C1 segment of cervical spinal cord (tissue), 14 donors: Measurements from ENCODE around the gene ACTL8.
A peak's percentile ranks its signal among the peaks of the same experiment; 100 is the strongest.

ENCODE experiments used
- DNase-seq, 14 donors: peaks; one replicate each; lab custom pipeline; 2025; lab: John Stamatoyannopoulos, UW

The ACTL8 gene

DNA sequence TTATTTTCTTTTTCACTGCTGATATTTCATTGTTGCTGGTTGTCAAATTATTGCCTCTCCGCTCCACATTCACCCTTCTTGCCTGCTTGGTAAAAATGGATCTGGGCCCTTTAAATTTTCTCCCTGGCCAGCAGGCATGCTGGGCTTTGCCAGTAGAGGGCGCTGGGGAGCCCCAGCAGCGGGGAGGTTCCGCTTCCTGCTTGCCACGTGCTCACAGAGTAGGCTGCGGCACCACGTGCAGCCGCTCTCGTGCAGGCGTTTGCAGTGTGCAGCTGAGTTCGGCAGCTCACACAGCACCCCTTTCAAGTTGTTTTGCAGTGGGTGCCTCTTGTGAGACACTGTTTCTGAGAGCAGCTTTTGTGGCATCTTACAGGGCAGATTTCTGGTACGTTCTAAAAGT lies at the start of gene ACTL8:
ACTL8 (plus strand) TSS at position 214 of the 400 bp plus-strand sequence. CDS start 67,676 bp downstream, outside the sequence.
- DNase-seq, result no peak

DNA sequence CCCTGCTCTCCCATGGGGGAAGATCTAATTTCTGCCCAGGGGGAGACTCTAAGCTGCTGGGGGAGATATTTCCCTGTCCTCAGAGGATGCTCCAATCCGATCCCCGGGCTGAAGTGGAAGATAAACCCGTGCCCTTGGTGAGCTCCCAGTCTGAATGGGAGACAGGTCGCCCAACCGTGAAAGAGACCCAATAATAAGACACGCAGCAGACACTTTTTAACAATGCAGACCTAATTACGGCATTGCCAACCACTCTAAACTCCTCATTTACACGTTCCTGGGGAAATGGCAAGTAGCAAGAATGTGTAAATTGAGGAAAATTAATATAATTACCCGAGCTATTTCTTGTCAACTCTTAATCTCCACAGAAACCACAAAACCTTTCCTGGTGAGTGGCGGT lies 48.7 kb upstream of the ACTL8 start:
- DNase-seq, result no peak

DNA sequence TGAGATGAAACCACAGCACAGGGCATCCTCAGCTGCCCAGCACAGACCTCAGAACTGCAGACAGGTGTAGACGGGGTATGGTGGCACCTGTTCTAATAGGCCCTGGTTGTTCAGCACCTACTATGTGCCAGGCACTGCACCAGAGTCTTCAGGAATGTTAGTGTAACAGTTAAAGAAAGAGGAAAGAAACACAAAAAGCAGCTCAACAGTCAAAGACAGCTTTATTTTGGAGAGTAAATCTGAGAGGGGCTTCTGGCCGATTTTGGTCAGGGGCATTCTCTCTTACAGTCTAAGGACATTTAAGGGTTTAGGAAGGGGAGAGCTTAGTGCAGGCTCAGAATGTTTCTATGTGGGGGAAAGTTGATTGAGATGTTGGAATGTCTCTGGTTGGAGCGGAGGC lies 45.2 kb upstream of the ACTL8 start:
- DNase-seq, result no peak

GRCh38 chr1:17710889-17711576 lies 44.1 kb upstream of the ACTL8 start:
- no peak for DNase-seq

- no peak for DNase-seq
These were observed 43.6 kb upstream of the ACTL8 start for GRCh38 chr1:17711577-17711910.

DNA sequence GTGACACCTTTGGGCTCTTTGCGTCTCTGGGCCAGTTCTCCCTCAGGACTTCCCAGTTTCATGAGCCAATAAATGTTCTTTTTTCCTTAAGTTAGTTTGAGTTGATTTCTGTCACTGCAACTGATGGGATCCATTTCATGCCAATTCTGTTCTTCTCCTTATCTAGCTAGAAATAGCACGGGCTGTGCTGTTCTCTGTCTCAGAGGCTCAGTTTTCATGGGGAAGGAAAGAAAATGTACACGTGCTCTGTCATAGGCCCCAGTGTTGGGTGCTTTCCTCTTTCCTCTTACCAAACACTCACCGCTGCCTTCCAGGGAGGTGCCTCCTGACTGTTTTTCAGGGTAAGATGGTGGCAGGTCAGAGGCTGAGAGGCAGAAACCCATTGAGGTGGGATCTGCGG lies 43.2 kb upstream of the ACTL8 start:
- peak in 1 of 14 donors; percentile 14 for DNase-seq

- DNase-seq, result no peak
These were observed 41.1 kb upstream of the ACTL8 start for GRCh38 chr1:17713993-17714392.

GRCh38 chr1:17717594-17718535 lies 37.3 kb upstream of the ACTL8 start:
- DNase-seq, result no peak

DNA sequence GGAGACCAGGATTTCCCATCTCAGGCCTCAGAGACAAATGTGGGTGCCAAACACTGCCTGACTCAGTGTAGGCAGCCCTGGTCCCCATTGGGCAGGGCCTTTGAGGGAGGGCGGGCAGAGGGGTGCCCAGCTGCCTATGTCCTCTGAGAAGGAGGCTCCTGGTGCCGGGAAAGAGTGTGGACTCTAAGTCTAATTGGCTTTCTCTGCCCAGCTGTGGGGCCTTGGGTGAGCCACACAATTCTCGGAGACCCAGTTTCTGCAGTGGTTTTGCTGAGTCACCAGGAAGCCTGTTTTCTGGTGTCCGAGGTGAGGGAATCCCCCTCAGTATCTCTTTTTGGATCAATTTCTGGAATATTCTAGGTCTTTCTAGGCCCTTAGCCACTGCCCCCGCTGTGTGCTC lies 35.3 kb upstream of the ACTL8 start:
- no peak for DNase-seq

GRCh38 chr1:17721444-17721843 lies 33.7 kb upstream of the ACTL8 start:
- no peak for DNase-seq

DNA sequence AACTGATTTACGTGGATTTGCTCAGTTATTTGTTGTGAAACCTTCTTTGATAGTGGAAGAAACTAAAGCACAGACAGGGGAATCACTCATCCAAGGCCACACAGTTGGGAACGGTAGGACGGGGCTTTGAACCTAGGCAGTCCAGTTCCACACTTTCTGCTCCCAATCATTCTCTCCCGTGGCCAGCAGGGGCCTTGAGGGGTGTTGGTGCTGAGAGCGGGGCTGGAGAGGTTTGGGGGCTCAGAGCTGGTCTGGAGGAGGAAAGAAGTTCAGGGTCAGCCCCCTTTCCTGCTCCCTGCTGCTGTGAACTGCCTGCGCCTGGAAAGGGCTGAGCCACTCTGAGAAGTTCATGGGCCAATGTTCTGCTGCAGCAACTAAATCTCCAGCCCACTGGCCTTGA lies 31.4 kb upstream of the ACTL8 start:
- no peak for DNase-seq

DNA sequence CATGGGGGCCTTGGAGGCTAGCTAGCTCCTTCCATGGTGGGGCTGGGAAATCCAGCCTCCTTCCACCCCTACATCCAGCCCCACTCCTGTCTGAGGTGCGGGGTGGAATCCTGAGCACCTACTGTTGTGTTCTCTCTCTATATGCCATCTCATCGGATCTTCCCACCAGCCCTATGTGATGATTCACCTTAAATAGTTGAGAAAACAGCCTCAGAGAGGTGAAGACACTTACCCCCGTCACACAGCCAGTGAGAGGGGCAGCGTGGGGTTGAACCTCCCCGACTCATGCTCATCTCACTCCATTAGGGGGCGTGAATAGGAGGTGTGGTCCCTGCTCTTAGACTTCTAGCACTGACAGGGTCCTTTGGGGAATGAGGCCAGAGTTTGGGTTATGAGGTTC lies 31.0 kb upstream of the ACTL8 start:
- DNase-seq, result no peak

DNA sequence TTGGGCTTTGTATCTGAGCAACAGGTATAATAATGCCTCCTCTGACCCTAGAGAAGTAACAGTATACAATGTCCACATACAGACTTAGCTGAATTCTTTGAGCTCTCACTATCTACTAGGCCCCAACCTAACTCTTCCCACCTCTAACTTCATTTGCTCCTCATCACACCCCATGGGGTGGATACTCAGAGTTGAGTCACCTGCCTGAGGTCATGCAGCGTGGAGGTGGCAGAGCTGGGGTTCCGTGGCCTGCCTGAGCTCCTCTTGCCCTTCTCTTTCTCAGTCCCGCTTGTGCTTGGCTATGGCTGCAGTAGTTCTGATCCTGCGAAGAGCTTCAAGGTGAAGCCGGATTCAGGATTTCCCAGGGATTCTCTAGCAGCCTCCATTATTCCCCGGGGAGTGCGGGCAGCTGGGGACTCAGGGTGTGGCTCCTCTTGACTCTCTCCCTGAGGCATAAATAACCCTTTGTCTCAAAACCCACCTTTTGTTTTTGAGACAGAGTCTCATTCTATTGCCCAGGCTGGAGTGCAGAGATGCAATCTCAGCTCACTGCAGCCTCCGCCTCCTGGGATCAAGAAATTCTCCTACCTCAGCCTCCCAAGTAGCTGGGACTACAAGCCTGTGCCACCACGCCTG lies 29.9 kb upstream of the ACTL8 start:
- no peak for DNase-seq

DNA sequence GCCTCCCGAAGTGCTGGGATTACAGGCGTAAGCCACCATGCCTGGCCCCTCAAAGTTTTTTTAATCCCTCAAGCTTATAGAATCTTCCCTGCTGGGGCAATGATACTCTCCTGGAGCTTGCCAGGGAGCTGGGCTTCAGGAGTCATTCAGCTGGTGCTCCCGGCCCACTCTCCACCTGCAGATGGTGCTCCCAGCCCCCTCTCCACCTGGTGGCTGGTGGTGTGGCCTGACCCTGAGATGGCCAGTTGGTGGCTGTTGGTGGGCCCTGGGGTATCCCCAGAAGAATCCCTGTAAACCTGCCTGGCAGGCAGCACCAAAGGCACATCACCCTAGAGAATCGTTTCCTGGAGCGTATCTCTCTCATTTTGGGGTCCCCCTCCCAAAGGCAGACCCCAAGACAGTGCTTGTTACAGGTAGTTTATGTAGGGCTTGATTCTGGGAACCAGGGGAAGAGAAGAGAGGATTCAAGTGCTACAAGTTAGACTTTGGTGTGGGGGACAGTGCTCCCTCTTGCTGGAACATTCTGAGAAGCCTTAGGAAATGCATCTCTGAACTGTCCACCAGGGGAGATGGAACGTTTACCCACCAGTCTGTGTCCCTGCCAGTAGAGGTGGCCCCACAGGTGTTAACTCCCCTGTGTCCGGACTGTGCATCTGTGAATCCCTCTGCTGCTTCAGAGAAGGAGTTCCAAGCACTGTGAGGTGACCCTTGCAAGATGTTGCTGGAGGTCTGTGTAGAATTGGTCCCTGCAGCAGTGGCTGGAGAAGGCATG lies 29.1 kb upstream of the ACTL8 start:
- DNase-seq, result no peak

- DNase-seq, result no peak
These were observed 26.9 kb upstream of the ACTL8 start for GRCh38 chr1:17728123-17728712.

DNA sequence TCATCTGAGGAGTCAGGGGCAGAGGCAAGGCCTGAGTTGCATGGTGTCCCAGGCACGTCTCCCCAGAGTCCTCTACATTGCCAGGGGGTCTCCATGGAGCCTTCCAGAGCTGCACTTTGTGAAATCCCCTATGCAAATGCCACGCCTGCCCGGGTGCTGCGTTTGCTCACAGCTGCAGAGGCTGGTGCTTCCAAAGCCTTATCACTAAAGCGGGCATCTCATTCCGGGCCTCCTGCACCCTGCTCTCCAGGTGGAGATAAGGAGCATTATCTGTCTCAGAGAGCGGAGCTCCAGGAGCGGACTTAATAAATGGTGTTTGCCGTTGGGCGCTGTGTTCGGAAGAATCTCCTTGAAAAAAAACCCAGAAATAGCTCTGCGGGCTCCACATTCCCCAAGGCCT lies 25.9 kb upstream of the ACTL8 start:
- no peak for DNase-seq

DNA sequence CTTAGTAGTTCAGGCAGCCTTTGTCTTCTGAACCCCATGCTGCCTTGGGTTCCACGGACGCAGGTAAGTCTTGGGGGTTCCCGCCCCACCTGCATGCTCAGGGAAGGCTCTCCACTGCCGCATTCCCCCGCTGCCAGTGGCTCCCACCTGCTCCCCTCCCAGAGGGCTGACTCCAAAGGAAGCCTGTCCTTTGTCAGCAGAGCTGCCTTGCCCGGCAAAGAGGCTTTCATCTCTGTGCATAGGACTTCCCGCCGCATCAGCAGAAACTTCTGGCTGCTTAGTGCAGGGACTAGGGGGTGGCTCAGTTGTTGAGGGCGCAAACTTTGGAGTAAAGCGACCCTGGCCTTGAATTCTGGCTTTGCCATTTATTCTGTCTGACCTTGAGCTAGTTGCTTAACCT lies 25.2 kb upstream of the ACTL8 start:
- no peak for DNase-seq

DNA sequence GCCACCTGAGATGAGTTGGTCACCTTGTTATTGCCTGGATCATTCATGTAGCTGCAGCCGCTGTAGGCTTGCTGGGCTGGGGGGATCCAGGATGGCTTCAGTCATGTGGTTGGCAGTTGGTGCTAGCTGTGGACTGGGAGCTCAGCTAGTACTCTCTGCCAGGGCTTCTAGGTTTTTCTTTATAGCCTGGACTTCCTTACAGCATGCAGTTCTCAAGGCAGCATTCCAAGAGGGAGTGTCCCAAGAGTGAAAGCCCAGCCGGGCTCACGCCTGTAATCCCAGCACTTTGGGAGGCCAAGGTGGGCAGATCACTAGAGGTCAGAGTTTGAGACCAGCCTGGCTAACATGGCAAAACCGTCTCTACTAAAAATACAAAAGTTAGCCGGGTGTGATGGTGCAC lies 23.7 kb upstream of the ACTL8 start:
- DNase-seq, result no peak

DNA sequence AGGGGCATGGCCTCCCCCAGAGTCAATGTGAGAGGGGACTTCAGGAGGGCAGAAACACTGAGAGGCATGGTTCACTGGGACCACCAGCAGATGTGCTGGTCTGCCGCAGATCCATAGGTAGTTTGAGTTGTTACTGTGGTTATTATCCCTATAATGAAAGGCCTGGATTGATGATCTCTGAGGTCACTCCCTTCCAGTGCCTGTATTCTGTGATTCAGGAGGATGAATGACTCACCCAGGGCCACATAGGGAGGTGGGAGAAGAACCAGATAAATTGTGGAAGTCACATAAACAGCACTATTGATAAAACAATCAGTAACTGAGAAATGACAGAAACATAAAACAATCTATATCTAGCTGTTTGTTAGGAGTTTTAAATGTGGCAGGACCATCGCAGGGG lies 22.7 kb upstream of the ACTL8 start:
- no peak for DNase-seq

GRCh38 chr1:17733661-17734060 lies 21.5 kb upstream of the ACTL8 start:
- no peak for DNase-seq

DNA sequence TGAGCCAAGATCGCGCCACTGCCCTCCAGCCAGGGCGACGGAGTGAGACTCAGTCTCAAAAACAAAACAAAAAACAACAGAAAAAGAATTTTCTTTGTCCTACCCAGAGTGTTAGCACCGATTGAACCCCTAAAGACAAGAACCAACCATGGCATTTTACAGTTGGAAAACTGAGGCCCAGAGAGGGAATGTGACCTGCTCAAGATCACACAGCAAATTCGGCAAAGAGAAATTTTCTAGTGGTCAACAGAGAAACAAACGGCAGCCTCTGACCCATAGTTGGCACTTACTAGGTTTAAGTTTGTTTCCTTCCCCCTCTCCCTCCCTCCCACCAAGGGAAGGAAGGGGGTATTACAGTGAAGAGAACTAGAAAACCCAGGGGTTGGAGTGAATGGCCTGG lies 20.5 kb upstream of the ACTL8 start:
- DNase-seq, result no peak
